Esophagus squamous epithelium (tissue), 5 donors: ENCODE results near the gene CUEDC2. TPM values are rescaled to one million over a fixed set of nuclear protein-coding genes. Genes with fewer than 3 reads are reported as not detected.

Experiments
- DNase-seq: peaks from one replicate; lab custom pipeline; 2025; lab: John Stamatoyannopoulos, UW
- H3K27ac ChIP-seq, 4 donors: fragments of 200-600 bp; sonication (generic); one replicate each; pipeline ENCODE4 v1.5.1; 2016 to 2019; ENCODE audit warnings: mild to moderate bottlenecking in 1 of 4
- H3K27me3 ChIP-seq, 4 donors: fragments of 200-600 bp; sonication (generic); 1 replicate in 3 of 4; 2 replicates in 1 of 4; pipeline versions ENCODE4 v1.5.1 to v1.6.0; 2017 to 2021; ENCODE audit warnings: antibody characterized with exemption in 1 of 4
- H3K36me3 ChIP-seq, 3 donors: fragments of 200-600 bp; sonication (generic); one replicate each; pipeline ENCODE4 v1.5.1; 2016 to 2019
- H3K4me1 ChIP-seq, 3 donors: fragments of 200-600 bp; sonication (generic); one replicate each; pipeline ENCODE4 v1.5.1; 2017 to 2019
- H3K4me3 ChIP-seq, 4 donors: fragments of 200-600 bp; sonication (generic); 1 replicate in 3 of 4; 2 replicates in 1 of 4; pipeline ENCODE4 v1.5.1; 2016 to 2019; ENCODE audit warnings: mild to moderate bottlenecking in 2 of 4, moderate library complexity in 1 of 4
- H3K9me3 ChIP-seq, 3 donors: fragments of 200-600 bp; sonication (generic); one replicate each; pipeline ENCODE4 v1.5.1; 2016 to 2019
- CTCF ChIP-seq, 6 experiments: fragments of 450-650 bp in 4 of 6; fragments of 200-600 bp in 2 of 6; sonication (generic) in 2 of 6; IDR thresholded peaks; one replicate each; pipeline ENCODE4 v1.5.1; 2016 to 2019; ENCODE audit warnings: antibody characterized with exemption in 6 of 6, mild to moderate bottlenecking in 4 of 6, moderate library complexity in 4 of 6
- POLR2A ChIP-seq, 4 donors: fragments of 450-650 bp; IDR thresholded peaks; one replicate each; pipeline ENCODE4 v1.6.1; 2017; ENCODE audit warnings: antibody characterized with exemption in 4 of 4, mild to moderate bottlenecking in 4 of 4, moderate library complexity in 3 of 4
- WGBS, 2 donors: methylation state at CpG; one replicate each; pipeline ENCODE4 v1.1.5; 2018; 5-methylcytosine and 5-hydroxymethylcytosine counted together
- intact Hi-C: fragments of 100-400 bp; cut with DNase I; formaldehyde crosslinking; loops from one replicate; pipeline ENCODE4 v1.15.0; 2022
- total RNA-seq, 4 donors: library from RNA; depleted of rRNA; stranded (reverse); fragments of >200 nt; gene quantifications; one replicate each; pipeline ENCODE4 v1.1.0, GENCODE V29; 2016
- donor health status: DM: yes; HTN: yes; CAD: no.

The CUEDC2 gene
- total RNA-seq, 4 donors from 2014 or later: 16.6 to 37.6 (median 27.0) TPM

GRCh38 chr10:102407425-102408130 is 24.8 kb downstream of the CUEDC2 start:
- Histone ChIP-seq H3K9me3 (no peaks in the 10 kb centered on the region), H3K27ac (no peak overlapping the region), H3K36me3 (peaks cover under 1 to 7% (median 4%) of the 10 kb centered on the region in 3 donors), H3K4me1 (peaks cover 11 to 29% (median 13%) of the 10 kb centered on the region in 3 donors), H3K4me3 (no peak overlapping the region), H3K27me3 (peaks cover 7 to 65% (median 30%) of the 10 kb centered on the region in 4 donors)
- no peak for TF ChIP-seq POLR2A (IDR thresholded peaks at IDR 0.05)
- TF ChIP-seq CTCF (IDR thresholded peaks at IDR 0.05): no peak
- 64 to 65% methylated on average over 12 to 13 of the region's 13 CpGs for WGBS, 2 donors
- intact Hi-C loops: no loop called here
- DNase-seq: no peak

GRCh38 chr10:102406815-102407214 is 25.6 kb downstream of the CUEDC2 start:
- intact Hi-C loops: no loop called here

GRCh38 chr10:102405632-102406031 is 26.7 kb downstream of the CUEDC2 start:
- DNase-seq: no peak
- Histone ChIP-seq H3K9me3 (no peaks in the 10 kb centered on the region), H3K27me3 (peaks cover 7 to 46% (median 16%) of the 10 kb centered on the region in 4 donors), H3K36me3 (peaks cover 17 to 27% (median 23%) of the 10 kb centered on the region in 3 donors), H3K4me1 (peaks cover 13 to 40% (median 15%) of the 10 kb centered on the region in 3 donors), H3K4me3 (no peak overlapping the region), H3K27ac (no peak overlapping the region)
- WGBS, 2 donors: 53 to 56% methylated on average over 5 to 6 of the region's 6 CpGs
- TF ChIP-seq POLR2A (IDR thresholded peaks at IDR 0.05): no peak
- TF ChIP-seq CTCF (IDR thresholded peaks at IDR 0.05): no peak
- intact Hi-C loops: no loop called here

More at GRCh38 chr10:102406815-102407214, 25.6 kb downstream of the CUEDC2 start:
- 100% methylated on average over 1 of the region's 2 CpGs; no CpG with 5 or more reads in 1 of the 2 donors for WGBS, 2 donors
- Histone ChIP-seq H3K4me1 (peaks cover 12 to 34% (median 14%) of the 10 kb centered on the region in 3 donors), H3K4me3 (no peak overlapping the region), H3K27ac (no peak overlapping the region), H3K9me3 (no peaks in the 10 kb centered on the region), H3K27me3 (peaks cover 7 to 58% (median 26%) of the 10 kb centered on the region in 4 donors), H3K36me3 (peaks cover 8 to 15% (median 11%) of the 10 kb centered on the region in 3 donors)
- TF ChIP-seq CTCF (IDR thresholded peaks at IDR 0.05) (no peak), POLR2A (IDR thresholded peaks at IDR 0.05) (no peak)
- no peak for DNase-seq

- no peak for TF ChIP-seq CTCF (IDR thresholded peaks at IDR 0.05)
- no peak for TF ChIP-seq POLR2A (IDR thresholded peaks at IDR 0.05)
- H3K9me3 ChIP-seq: no peaks in the 10 kb centered on the region
Measured at GRCh38 chr10:102405108-102405571, 27.2 kb downstream of the CUEDC2 start.

More at GRCh38 chr10:102405108-102405571, 27.2 kb downstream of the CUEDC2 start:
- intact Hi-C loops: no loop called here
- 76 to 95% methylated on average over 8 of the region's 19 CpGs for WGBS, 2 donors
- Histone ChIP-seq H3K36me3 (peaks cover 17 to 32% (median 27%) of the 10 kb centered on the region in 3 donors), H3K4me1 (peaks cover 11 to 40% (median 12%) of the 10 kb centered on the region in 3 donors), H3K27ac (no peak overlapping the region), H3K27me3 (peaks cover 3 to 41% (median 11%) of the 10 kb centered on the region in 4 donors), H3K4me3 (no peak overlapping the region)
- no peak for DNase-seq
